Smooth muscle cell of the brain vasculature (primary cell): ENCODE results near the gene TIFAB.
A peak's percentile ranks its signal among the peaks of the same experiment; 100 is the strongest.

Source experiments
- DNase-seq: peaks from one replicate; pipeline ENCODE4 v3.0.0-alpha.2; 2012; ENCODE audit warnings: low read depth, low spot score

Gene TIFAB

DNA sequence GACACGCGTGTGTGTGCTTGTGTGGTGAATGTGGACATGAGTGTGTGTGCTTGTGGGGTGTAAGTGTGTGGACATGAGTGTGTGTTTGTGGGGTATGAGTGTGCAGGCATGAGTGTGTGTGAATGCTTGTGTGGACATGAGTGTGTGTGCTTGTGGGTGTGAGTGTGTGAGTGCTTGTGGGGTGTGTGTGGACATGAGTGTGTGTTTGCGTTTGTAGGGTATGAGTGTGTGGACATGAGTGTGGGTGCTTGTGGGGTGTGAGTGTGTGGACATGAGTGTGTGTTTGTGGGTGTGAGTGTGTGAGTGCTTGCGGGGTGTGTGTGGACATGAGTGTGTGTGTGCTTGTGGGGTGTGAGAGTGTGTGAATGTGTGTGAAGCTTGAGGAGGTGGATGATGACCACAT, 29.8 kb upstream of the TIFAB start:
- no peak for DNase-seq

GRCh38 chr5:135481387-135481786, 29.2 kb upstream of the TIFAB start:
- DNase-seq = no peak

- no peak for DNase-seq
Measured at GRCh38 chr5:135480511-135480910, 28.4 kb upstream of the TIFAB start.

- no peak for DNase-seq
Measured at GRCh38 chr5:135478938-135479337, 26.8 kb upstream of the TIFAB start.

DNA sequence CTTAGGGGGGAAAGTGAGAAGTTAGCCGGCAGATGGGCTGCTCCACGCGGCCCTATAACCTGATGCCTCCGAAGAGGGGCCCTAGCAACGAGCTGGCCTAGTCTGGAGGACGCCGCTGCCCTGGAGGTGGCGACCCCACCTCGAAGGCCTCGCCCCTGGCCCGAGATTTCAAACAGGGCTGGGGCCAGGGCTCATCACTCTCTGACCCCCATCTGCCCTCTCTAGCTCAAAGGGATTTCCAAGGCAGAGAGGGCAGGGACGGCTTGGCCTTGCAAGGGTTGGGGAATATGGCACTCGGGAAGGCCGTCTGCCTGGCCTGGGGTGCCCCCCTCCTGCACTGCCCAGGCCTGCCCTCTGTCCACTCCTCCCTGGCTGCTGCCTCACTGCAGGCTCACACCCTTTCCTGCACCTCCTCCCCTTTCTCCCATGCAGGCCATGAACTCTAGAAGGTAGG, 25.5 kb upstream of the TIFAB start:
- DNase-seq = no peak

DNA sequence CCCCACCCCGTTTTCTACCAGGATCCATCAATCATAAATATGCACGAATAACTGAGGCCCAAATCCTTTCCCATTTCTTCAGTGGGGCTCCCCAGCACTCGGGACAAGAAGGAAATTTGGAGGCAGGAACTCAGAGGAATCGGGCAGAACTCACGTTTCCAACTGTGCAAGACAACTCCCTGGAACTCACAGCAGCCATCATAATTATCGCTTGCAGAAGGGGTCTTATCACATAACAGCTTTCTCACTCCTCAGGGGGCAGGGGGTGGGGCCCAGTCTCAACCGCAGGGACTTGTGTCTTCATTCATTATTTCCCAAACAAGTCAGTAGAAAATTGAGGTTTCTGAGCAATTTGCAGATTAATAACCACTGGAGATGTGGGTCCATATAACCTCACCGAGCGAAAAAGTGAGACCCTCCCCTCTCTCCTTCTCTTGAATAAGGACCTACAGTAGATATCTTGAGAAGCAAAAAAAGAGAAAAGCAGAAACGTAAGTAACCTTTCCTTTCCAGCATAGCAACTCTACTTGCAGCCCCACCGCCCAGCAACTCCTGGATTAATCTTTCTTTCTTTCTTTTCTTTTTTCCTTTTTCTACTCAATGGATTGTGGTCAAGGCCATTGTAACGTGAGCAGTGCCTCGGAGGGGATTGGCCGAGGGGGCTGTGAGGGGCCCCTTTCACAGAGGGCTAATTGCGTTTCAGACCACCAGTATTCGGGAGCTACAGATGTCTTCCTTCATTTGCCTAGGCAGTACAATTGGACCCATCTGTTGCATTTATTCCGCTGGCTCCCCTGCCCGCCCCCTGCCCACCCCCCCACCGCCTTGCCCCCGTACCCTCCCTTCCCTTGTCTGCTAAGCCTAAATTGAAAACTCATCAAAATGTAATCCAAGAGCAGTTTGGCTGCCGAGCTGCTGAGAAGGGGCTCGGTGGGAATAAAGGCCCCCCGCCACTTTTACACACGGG, 24.7 kb upstream of the TIFAB start:
- DNase-seq = no peak

- no peak for DNase-seq
Measured at GRCh38 chr5:135473956-135474670, 22.0 kb upstream of the TIFAB start.

DNA sequence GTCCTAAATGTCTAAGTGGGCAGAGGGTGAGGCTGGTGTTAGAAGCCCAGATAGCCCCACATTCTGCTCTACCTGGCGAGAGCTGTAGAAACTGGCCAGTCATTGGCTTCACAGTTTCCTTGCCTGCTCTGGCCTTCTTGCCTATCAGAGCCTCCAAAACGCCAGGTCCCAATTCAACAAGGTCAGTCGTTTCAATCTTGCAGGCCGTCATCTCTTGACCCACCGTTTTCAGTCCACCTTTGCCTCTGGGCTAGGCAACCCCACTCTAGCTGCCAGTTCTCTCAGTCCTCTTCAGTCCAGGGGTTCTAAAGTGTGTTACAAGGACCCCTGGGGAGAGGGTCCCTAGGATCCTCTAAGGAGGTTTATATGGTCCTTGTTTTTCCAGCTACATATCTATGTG, 20.0 kb upstream of the TIFAB start:
- no peak for DNase-seq

DNA sequence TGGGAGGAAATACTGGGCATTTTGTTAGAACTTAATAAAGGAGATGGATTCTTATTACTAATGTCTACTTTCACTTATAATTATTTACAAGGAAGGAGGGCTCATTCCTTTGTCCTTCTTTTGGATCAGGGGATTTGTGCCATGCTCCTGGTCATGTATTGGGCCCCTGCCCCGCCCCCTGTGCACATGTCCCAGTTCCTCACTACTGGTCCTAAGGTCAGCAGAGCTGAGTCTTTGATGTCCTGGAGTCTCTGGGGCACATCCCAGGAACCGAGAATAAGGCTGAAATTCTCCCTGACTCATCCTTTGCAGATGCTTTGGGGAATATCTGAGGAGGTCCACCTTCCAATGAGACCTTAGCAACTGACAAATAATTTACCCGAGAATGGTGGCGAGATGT, 19.6 kb upstream of the TIFAB start:
- no peak for DNase-seq

- no peak for DNase-seq
Measured at GRCh38 chr5:135469911-135470310, 17.8 kb upstream of the TIFAB start.

DNA sequence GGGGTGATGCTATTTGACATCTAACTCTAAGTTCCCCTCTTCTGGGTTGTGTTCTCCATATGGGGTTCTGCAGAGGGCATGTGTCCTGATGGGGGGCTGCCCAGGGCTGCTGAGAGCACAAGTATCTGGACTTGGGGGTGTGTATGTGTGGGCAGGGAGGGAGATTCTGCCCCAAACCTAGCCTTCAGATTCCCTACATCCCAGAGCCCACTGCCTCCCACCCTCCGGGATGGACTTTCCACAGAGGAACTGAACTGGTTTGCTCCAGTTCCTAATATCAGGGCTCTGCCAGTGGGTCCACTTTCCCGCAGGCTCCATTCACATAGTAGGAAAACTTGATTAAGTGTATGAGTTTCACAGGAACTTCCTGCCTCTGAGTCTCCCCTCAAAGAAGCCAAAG, 16.4 kb upstream of the TIFAB start:
- DNase-seq = no peak

DNA sequence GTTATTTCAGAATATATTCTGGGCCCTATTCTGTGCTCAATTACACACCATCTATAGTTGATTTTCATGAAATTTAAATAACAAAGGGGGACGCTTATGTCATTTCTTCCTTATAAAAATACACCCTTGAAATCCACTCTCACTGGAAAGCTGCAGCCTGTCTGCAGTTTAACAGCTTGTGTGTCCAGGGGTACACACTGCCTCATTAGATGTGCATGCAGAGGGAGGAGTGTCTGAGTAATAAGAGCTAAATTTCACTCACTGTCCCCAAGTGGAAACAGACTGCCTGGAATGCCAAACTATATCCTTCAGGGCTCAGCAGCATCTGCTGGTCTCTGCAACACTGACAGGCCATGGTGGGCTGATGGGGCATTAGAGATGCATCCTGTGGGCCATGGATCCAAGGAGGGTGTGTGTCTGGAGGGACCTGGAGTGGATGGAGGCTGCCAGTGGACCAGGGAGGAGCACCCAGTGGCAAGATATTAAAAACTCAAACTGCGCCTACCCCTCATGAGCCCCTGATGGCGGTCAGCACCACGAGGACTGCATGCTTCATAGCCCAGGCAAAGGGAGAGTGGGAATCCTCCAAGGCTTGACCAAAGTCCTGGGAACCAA, 15.8 kb upstream of the TIFAB start:
- no peak for DNase-seq

DNA sequence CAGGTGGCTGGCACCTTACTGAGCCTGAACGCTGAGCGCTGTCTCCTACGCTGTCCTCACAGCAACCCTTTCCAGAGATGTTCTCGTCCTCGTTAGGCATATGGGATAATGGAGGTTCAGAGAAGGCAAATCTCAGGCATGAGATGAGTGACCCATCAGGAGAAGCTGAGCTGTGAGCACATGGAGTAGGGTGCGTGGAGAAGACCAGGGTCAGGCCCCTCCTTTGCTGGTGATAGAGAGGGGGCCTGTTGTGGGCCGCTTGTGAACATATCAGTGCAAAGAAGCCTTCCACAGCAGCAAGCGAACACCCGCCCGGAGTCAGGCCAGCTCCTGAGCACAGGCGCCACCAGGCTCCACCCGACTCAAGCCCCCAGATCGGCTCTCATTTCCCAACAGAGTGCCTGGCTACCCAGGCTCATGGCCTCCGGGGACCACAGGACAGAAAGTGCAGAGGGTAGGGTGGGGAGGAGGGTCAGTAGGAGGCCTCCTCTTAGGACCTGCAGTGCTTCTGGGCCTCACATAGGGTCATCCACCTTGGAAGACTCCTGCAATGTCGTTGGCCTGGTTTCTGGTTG, 15.0 kb upstream of the TIFAB start:
- DNase-seq = no peak

GRCh38 chr5:135466178-135467050, 14.3 kb upstream of the TIFAB start:
- DNase-seq = peak; percentile 37

DNA sequence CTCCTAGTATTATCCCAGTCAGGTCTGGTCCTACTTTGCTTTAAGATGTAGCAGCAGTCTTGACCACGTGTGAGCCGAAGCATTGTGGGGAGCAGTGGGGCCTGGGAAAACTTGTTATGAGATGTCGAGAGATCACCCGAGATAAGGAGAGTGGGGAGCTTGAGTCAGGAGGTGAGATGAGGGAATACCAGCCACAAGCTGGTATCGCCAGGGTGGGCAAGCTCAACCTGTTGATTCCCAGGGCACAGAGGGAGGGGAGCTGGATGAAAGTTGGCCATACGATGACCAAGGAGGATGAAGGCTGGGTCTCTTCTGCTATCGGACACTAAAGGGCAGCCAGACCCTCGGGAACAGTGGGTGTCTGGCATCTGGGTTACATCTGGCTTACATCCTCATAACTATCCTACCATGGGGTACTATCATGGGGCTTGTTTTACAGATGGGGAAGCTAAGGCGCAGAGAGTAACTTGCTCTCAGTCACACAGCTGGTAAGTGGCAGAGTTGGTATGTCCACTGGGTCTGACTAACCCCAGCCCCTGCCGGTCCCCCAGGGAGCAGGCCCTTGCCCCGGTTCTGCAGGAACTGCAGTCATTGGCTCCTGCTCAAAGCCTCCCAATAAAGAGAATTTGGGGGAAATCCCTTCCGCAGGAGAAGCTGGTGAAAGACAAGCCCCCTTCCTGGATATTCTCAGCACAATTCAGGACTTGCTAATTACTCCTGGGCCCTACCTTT, 13.4 kb upstream of the TIFAB start:
- DNase-seq = no peak

DNA sequence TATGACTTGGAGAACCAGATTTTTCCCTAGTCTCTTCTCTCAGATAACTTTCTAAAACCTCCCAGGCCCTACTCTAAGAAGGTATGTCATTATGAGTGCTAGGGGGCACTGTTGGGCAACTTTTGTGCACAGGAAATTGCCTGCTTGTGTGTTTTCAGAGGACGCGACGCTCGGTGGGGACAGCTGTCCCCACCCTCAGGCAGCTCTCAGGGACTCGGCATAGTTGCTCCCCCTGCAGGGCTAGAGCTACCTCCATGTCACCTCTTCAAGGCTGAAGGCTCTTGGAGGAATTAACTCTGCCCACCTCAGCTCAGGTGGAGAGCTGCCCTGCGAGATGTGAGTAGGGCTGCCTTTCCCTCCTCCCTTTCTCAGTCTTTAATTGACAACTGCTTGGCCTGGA, 10.2 kb upstream of the TIFAB start:
- DNase-seq = no peak

- DNase-seq = no peak
Measured at GRCh38 chr5:135461481-135462151, 9.5 kb upstream of the TIFAB start.

- DNase-seq = no peak
Measured at GRCh38 chr5:135460246-135461033, 8.3 kb upstream of the TIFAB start.

- DNase-seq = no peak
Measured at GRCh38 chr5:135458921-135459331, 6.8 kb upstream of the TIFAB start.
